HepG2 (cell line): ENCODE data around the gene CD300A. TPM values are rescaled to one million over a fixed set of nuclear protein-coding genes. Genes with fewer than 3 reads are reported as not detected.
A peak's percentile ranks its signal among the peaks of the same experiment; 100 is the strongest.

ENCODE experiments used
- ARNTL ChIP-seq: sonication (generic); formaldehyde crosslinking; IDR thresholded peaks from 2 replicates; pipeline ENCODE4 v1.4.0; 2020; ENCODE audit warnings: mild to moderate bottlenecking, missing genetic modification reagents
- EEA1 ChIP-seq: sonication (generic); formaldehyde crosslinking; IDR thresholded peaks from 2 replicates; pipeline ENCODE4 v1.5.1; 2020; ENCODE audit warnings: mild to moderate bottlenecking, missing genetic modification reagents, borderline replicate concordance
- GMEB1 ChIP-seq: sonication (generic); formaldehyde crosslinking; IDR thresholded peaks from 2 replicates; pipeline ENCODE4 v1.5.1; 2020; ENCODE audit warnings: missing genetic modification reagents, mild to moderate bottlenecking, borderline replicate concordance
- JARID2 ChIP-seq: sonication (generic); formaldehyde crosslinking; IDR thresholded peaks from 2 replicates; pipeline ENCODE4 v1.8.1; 2023; ENCODE audit warnings: missing genetic modification reagents, inconsistent platforms; ENCODE audit not compliant: insufficient replicate concordance
- MLLT10 ChIP-seq: sonication (generic); formaldehyde crosslinking; IDR thresholded peaks from 2 replicates; pipeline ENCODE4 v1.4.0; 2020; ENCODE audit warnings: missing genetic modification reagents
- PLSCR1 ChIP-seq: sonication (generic); formaldehyde crosslinking; IDR thresholded peaks from 2 replicates; pipeline ENCODE4 v1.5.0; 2020; ENCODE audit warnings: missing genetic modification reagents, mild to moderate bottlenecking, borderline replicate concordance
- STAT6 ChIP-seq: sonication (generic); formaldehyde crosslinking; IDR thresholded peaks from 2 replicates; pipeline ENCODE4 v1.4.0; 2020; ENCODE audit warnings: missing genetic modification reagents, mild to moderate bottlenecking, borderline replicate concordance
- TEF ChIP-seq: sonication (generic); formaldehyde crosslinking; IDR thresholded peaks from 2 replicates; pipeline ENCODE4 v1.5.0; 2020; ENCODE audit warnings: missing genetic modification reagents
- YEATS2 ChIP-seq: sonication (generic); formaldehyde crosslinking; IDR thresholded peaks from 2 replicates; pipeline ENCODE4 v1.4.0; 2020; ENCODE audit warnings: missing genetic modification reagents, borderline replicate concordance
- ZMAT3 ChIP-seq: sonication (generic); formaldehyde crosslinking; conservative IDR thresholded peaks from 2 replicates; pipeline ENCODE4 v1.7.0; 2021; ENCODE audit warnings: missing genetic modification reagents
- ZNF337 ChIP-seq: sonication (generic); formaldehyde crosslinking; IDR thresholded peaks from 2 replicates; pipeline ENCODE4 v1.5.1; 2020; ENCODE audit warnings: missing genetic modification reagents, low read depth, mild to moderate bottlenecking, borderline replicate concordance
- ZNF558 ChIP-seq: sonication (generic); formaldehyde crosslinking; IDR thresholded peaks from 2 replicates; pipeline ENCODE4 v1.9.0; 2022; ENCODE audit warnings: mild to moderate bottlenecking, missing genetic modification reagents, borderline replicate concordance
- ZNF776 ChIP-seq: sonication (generic); formaldehyde crosslinking; IDR thresholded peaks from 2 replicates; pipeline ENCODE4 v1.4.0; 2020; ENCODE audit warnings: mild to moderate bottlenecking, missing genetic modification reagents
- ZSCAN20 ChIP-seq: sonication (generic); formaldehyde crosslinking; IDR thresholded peaks from 2 replicates; pipeline ENCODE4 v1.4.0; 2020; ENCODE audit warnings: missing genetic modification reagents, mild to moderate bottlenecking, borderline replicate concordance
- polyA plus RNA-seq, 8 experiments: library from polyadenylated mRNA; depleted of rRNA in 3 of 8; stranded (reverse) in 7 of 8; unstranded in 1 of 8; fragments of >200 nt; fragmentation: Illumina TruSeq in 4 of 8; extraction: Trizol in 4 of 8; gene quantifications; 2 replicates each; pipeline versions ENCODE4 v1.2.1 to v1.2.3, GENCODE V29; 2011 to 2016; ENCODE audit warnings: low read depth in 4 of 8, missing spikeins in 1 of 8, mixed read lengths in 1 of 8; ENCODE audit not compliant: insufficient read depth in 1 of 8
- total RNA-seq, 5 experiments: library from RNA; depleted of rRNA; stranded (reverse); fragments of >200 nt; fragmentation: Illumina TruSeq; extraction: Trizol; gene quantifications; 2 replicates each; pipeline ENCODE4 v1.2.3, GENCODE V29; 2016; ENCODE audit warnings: low read depth in 1 of 5
- TF ChIP-seq, protein P1 (sequence below): sonication (generic); formaldehyde crosslinking; IDR thresholded peaks from 2 replicates; pipeline ENCODE4 v1.5.0; 2020; ENCODE audit warnings: missing genetic modification reagents
- TF ChIP-seq, protein P2 (sequence below): IDR thresholded peaks from 2 replicates; pipeline ENCODE4 v1.6.1; 2012; ENCODE audit warnings: low read length, improper control_type of control experiment

CD300A gene
- total and polyA plus RNA-seq, 2 of the 13 experiments (the other 11 are each of a cell fraction or from before 2014, with no cell fraction given) = not detected

GRCh38 chr17:74431568-74432423 lies 34.6 kb upstream of the CD300A start, which contains the start of gene GPRC5C (continued):
- TF ChIP-seq, protein P1, sequence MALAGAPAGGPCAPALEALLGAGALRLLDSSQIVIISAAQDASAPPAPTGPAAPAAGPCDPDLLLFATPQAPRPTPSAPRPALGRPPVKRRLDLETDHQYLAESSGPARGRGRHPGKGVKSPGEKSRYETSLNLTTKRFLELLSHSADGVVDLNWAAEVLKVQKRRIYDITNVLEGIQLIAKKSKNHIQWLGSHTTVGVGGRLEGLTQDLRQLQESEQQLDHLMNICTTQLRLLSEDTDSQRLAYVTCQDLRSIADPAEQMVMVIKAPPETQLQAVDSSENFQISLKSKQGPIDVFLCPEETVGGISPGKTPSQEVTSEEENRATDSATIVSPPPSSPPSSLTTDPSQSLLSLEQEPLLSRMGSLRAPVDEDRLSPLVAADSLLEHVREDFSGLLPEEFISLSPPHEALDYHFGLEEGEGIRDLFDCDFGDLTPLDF = no peak; the same call in 1 of the 2 replicates
- TF ChIP-seq MLLT10 (CRISPR knock-in tag) (no peak), PLSCR1 (CRISPR knock-in tag) (no peak), ZMAT3 (peak; percentile 92), ZSCAN20 (no peak), EEA1 (CRISPR knock-in tag) (peak; percentile 17; the same call in 1 of the 2 replicates), ZNF558 (CRISPR knock-in tag) (no peak; the same call in 1 of the 2 replicates), YEATS2 (peak; percentile 80), ZNF776 (peak; percentile 99), GMEB1 (CRISPR knock-in tag) (peak; percentile 80), TEF (CRISPR knock-in tag) (no peak; the same call in 1 of the 2 replicates), ZNF337 (CRISPR knock-in tag) (0 out of 2 replicates have a peak, but pooled peaks have one; percentile 70), STAT6 (CRISPR knock-in tag) (0 out of 2 replicates have a peak, but pooled peaks have one; percentile 56), JARID2 (peak; percentile 95), ARNTL (CRISPR knock-in tag) (peak; percentile 85)
- TF ChIP-seq, protein P2, sequence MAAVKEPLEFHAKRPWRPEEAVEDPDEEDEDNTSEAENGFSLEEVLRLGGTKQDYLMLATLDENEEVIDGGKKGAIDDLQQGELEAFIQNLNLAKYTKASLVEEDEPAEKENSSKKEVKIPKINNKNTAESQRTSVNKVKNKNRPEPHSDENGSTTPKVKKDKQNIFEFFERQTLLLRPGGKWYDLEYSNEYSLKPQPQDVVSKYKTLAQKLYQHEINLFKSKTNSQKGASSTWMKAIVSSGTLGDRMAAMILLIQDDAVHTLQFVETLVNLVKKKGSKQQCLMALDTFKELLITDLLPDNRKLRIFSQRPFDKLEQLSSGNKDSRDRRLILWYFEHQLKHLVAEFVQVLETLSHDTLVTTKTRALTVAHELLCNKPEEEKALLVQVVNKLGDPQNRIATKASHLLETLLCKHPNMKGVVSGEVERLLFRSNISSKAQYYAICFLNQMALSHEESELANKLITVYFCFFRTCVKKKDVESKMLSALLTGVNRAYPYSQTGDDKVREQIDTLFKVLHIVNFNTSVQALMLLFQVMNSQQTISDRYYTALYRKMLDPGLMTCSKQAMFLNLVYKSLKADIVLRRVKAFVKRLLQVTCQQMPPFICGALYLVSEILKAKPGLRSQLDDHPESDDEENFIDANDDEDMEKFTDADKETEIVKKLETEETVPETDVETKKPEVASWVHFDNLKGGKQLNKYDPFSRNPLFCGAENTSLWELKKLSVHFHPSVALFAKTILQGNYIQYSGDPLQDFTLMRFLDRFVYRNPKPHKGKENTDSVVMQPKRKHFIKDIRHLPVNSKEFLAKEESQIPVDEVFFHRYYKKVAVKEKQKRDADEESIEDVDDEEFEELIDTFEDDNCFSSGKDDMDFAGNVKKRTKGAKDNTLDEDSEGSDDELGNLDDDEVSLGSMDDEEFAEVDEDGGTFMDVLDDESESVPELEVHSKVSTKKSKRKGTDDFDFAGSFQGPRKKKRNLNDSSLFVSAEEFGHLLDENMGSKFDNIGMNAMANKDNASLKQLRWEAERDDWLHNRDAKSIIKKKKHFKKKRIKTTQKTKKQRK = no peak
